B cell (primary cell): ENCODE measurements around the gene DAP. TPM values are rescaled to one million over a fixed set of nuclear protein-coding genes. Genes with fewer than 3 reads are reported as not detected.

Experiments used
- ATAC-seq: fragments of 200-7000 bp; cut with Tn5 transposase; one replicate; pipeline ENCODE4 v1.10.0; 2021; ENCODE audit warnings: low read depth, mild to moderate bottlenecking, moderate number of reproducible peaks, moderate library complexity
- CTCF ChIA-PET: fragments of 350-600 bp; sonication (Branson Sonifier 250); formaldehyde crosslinking; loops from one replicate; lab custom pipeline; 2021; ENCODE audit warnings: antibody characterized with exemption, inconsistent platforms; lab: Charles Lee
- POLR2A ChIA-PET: fragments of 350-600 bp; sonication (Branson Sonifier 250); formaldehyde crosslinking; loops from one replicate; lab custom pipeline; 2021; ENCODE audit warnings: antibody characterized with exemption; lab: Charles Lee
- DNase-seq: peaks from one replicate; pipeline ENCODE4 v3.0.0; 2013
- H2AFZ ChIP-seq: 2 replicates; pipeline ENCODE4 v1.6.1; 2012; ENCODE audit warnings: mild to moderate bottlenecking, low read depth, low read length; ENCODE audit not compliant: insufficient read depth, poor library complexity, severe bottlenecking
- H3K27ac ChIP-seq, 2 donors: 1 replicate in 1 of 2; 2 replicates in 1 of 2; pipeline ENCODE4 v1.5.1; 2012 to 2013; ENCODE audit warnings: low read length in 2 of 2, mild to moderate bottlenecking in 2 of 2, moderate library complexity in 1 of 2
- H3K27me3 ChIP-seq, 4 experiments: fragments of 200-600 bp in 1 of 4; sonication (generic) in 1 of 4; replicated peaks in 1 of 4; 1 replicate in 2 of 4; 2 replicates in 2 of 4; pipeline versions ENCODE4 v1.6.1 to v1.7.0; 2013 to 2016; ENCODE audit warnings: low read length in 3 of 4, mild to moderate bottlenecking in 2 of 4, mixed read lengths in 1 of 4, moderate library complexity in 1 of 4; ENCODE audit not compliant: insufficient read depth in 4 of 4, control insufficient read depth in 3 of 4; ENCODE audit errors: control extremely low read depth in 1 of 4
- H3K36me3 ChIP-seq, 2 experiments: replicated peaks in 1 of 2; 1 replicate in 1 of 2; 2 replicates in 1 of 2; pipeline versions ENCODE4 v1.6.1 to v1.7.1; 2013; ENCODE audit warnings: low read length in 1 of 2; ENCODE audit not compliant: insufficient read depth in 2 of 2, control insufficient read depth in 1 of 2; ENCODE audit errors: control extremely low read depth in 1 of 2, extremely low read depth in 1 of 2
- H3K4me1 ChIP-seq, 2 donors: fragments of 200-600 bp in 1 of 2; sonication (generic) in 1 of 2; 1 replicate in 1 of 2; 2 replicates in 1 of 2; pipeline versions ENCODE4 v1.5.1 to v1.6.1; 2013 to 2017; ENCODE audit warnings: low read length in 2 of 2; ENCODE audit not compliant: control insufficient read depth in 2 of 2, insufficient read depth in 2 of 2
- H3K4me2 ChIP-seq: replicated peaks from 2 replicates; pipeline ENCODE3; 2012; ENCODE audit warnings: mild to moderate bottlenecking, low read depth, low read length; ENCODE audit not compliant: poor library complexity, severe bottlenecking
- H3K4me3 ChIP-seq, 5 experiments: fragments of 200-600 bp in 1 of 5; sonication (generic) in 1 of 5; 1 replicate in 3 of 5; 2 replicates in 2 of 5; pipeline versions ENCODE4 v1.5.1 to v1.7.0; 2011 to 2016; ENCODE audit warnings: low read length in 4 of 5, mild to moderate bottlenecking in 4 of 5, low read depth in 2 of 5, control low read depth in 1 of 5, moderate library complexity in 1 of 5; ENCODE audit not compliant: insufficient read depth in 1 of 5; ENCODE audit errors: control extremely low read depth in 1 of 5, extremely low read depth in 1 of 5
- H3K79me2 ChIP-seq: fragments of 200-600 bp; sonication (generic); one replicate; pipeline ENCODE4 v1.6.0; 2016; ENCODE audit warnings: low read length; ENCODE audit not compliant: control insufficient read depth, insufficient read depth
- H3K9ac ChIP-seq: fragments of 200-600 bp; sonication (generic); 2 replicates; pipeline ENCODE4 v1.6.1; 2017; ENCODE audit warnings: mild to moderate bottlenecking, low read length, moderate library complexity
- H3K9me3 ChIP-seq, 3 donors: one replicate each; pipeline versions ENCODE4 v1.6.1 to v1.7.1; 2013; ENCODE audit warnings: low read length in 2 of 3; ENCODE audit not compliant: control insufficient read depth in 2 of 3, insufficient read depth in 1 of 3; ENCODE audit errors: control extremely low read depth in 1 of 3
- H4K20me1 ChIP-seq: 2 replicates; pipeline ENCODE4 v1.6.0; 2012; ENCODE audit warnings: mild to moderate bottlenecking, low read length; ENCODE audit not compliant: insufficient read depth, control insufficient read depth, poor library complexity, severe bottlenecking
- H3K27ac Mint-ChIP-seq: one replicate; pipeline ENCODE4 v1.8.0; 2021; ENCODE audit warnings: mixed read lengths
- H3K27me3 Mint-ChIP-seq: one replicate; pipeline ENCODE4 v1.8.0; 2021; ENCODE audit warnings: mixed read lengths
- H3K4me1 Mint-ChIP-seq: one replicate; pipeline ENCODE4 v1.8.0; 2021; ENCODE audit warnings: mixed read lengths
- H3K4me3 Mint-ChIP-seq: one replicate; pipeline ENCODE4 v1.8.0; 2021; ENCODE audit warnings: mixed read lengths
- H3K9me3 Mint-ChIP-seq: one replicate; pipeline ENCODE4 v1.8.0; 2022; ENCODE audit warnings: mixed read lengths; ENCODE audit not compliant: insufficient read depth
- CTCF ChIP-seq: fragments of 200-600 bp; IDR thresholded peaks from one replicate; pipeline ENCODE4 v1.8.0; 2022; ENCODE audit warnings: antibody characterized with exemption, mild to moderate bottlenecking
- EZH2 ChIP-seq: IDR thresholded peaks from 2 replicates; pipeline ENCODE4 v1.6.1; 2012; ENCODE audit warnings: borderline replicate concordance, low read depth, mild to moderate bottlenecking, moderate library complexity, low read length; ENCODE audit not compliant: insufficient read depth, poor library complexity, severe bottlenecking
- WGBS: methylation state at CpG from one replicate; pipeline ENCODE4 v1.1.5; 2013; ENCODE audit warnings: missing lambda C conversion rate; ENCODE audit not compliant: insufficient coverage; 5-methylcytosine and 5-hydroxymethylcytosine counted together
- intact Hi-C: fragments of 100-400 bp; cut with micrococcal nuclease; formaldehyde crosslinking; loops from one replicate; pipeline ENCODE4 v1.10.0; 2022
- polyA plus RNA-seq: library from polyadenylated mRNA; depleted of rRNA; stranded (reverse); fragments of >200 nt; gene quantifications from 2 replicates; pipeline ENCODE4 v1.2.3, GENCODE V29; 2012
- total RNA-seq, 2 donors: library from RNA; stranded (reverse); fragments of 120-200 nt in 1 of 2; gene quantifications; 1 replicate in 1 of 2; 2 replicates in 1 of 2; pipeline versions ENCODE4 v1.2.3 to v1.2.4, GENCODE V29; 2013 to 2022

Gene DAP
- total and polyA plus RNA-seq, 2 donors (not counting 1 experiment from before 2014, with no cell fraction given) = 42.6 to 49.8 TPM

GRCh38 chr5:10655161-10655971, 105.7 kb downstream of the DAP start:
- Mint-ChIP-seq H3K9me3 (peaks cover 3% of the 10 kb centered on the region), H3K27me3 (no peaks in the 10 kb centered on the region), H3K27ac (no peak overlapping the region), H3K4me3 (peak overlapping the region; percentile 10), H3K4me1 (peaks cover 4% of the 10 kb centered on the region)
- Histone ChIP-seq H3K9me3 (no peaks in the 10 kb centered on the region), H3K79me2 (peaks cover 10% of the 10 kb centered on the region), H3K4me2 (no peak overlapping the region), H3K9ac (no peak overlapping the region), H4K20me1 (no peaks in the 10 kb centered on the region), H3K27me3 (no peaks in the 10 kb centered on the region), H3K4me1 (no peaks in the 10 kb centered on the region), H2AFZ (no peak overlapping the region), H3K36me3 (peaks cover 2 to 21% of the 10 kb centered on the region in 2 experiments), H3K27ac (no peak overlapping the region), H3K4me3 (no peak overlapping the region)
- TF ChIP-seq EZH2 = no peak
- no peak for TF ChIP-seq CTCF
- ChIA-PET POLR2A (no interaction called here), CTCF (no interaction called here)
- no peak for DNase-seq
- WGBS = 93% methylated on average over 25 of the region's 29 CpGs
- intact Hi-C loops = no loop called here
- peak; percentile 53 for ATAC-seq

- no peak overlapping the region for H3K4me2 ChIP-seq
- no peaks in the 10 kb centered on the region for H3K27me3 ChIP-seq
- DNase-seq = no peak
- H3K9me3 ChIP-seq = no peaks in the 10 kb centered on the region
- POLR2A ChIA-PET = no interaction called here
- CTCF ChIA-PET = no interaction called here
- Mint-ChIP-seq H3K4me1 (peaks cover 4% of the 10 kb centered on the region), H3K9me3 (peaks cover 3% of the 10 kb centered on the region), H3K27me3 (no peaks in the 10 kb centered on the region), H3K4me3 (no peak overlapping the region), H3K27ac (peak overlapping the region; percentile 42)
- peaks cover 2 to 24% of the 10 kb centered on the region in 2 experiments for H3K36me3 ChIP-seq
- H3K4me3 ChIP-seq = no peak overlapping the region
- TF ChIP-seq EZH2 (no peak), CTCF (no peak)
- 98% methylated on average over 9 of the region's 13 CpGs for WGBS
- H3K27ac ChIP-seq = no peak overlapping the region
- ATAC-seq = no peak
- H3K4me1 ChIP-seq = no peaks in the 10 kb centered on the region
- peaks cover 12% of the 10 kb centered on the region for H3K79me2 ChIP-seq
- no peaks in the 10 kb centered on the region for H4K20me1 ChIP-seq
- no peak overlapping the region for H2AFZ ChIP-seq
- no peak overlapping the region for H3K9ac ChIP-seq
- intact Hi-C loops = no loop called here
These were observed 106.5 kb downstream of the DAP start for GRCh38 chr5:10654566-10654965.
